Fibroblast of pulmonary artery (primary cell): ENCODE data around the gene SLC35G4.

Experiments
- DNase-seq: peaks from one replicate; pipeline ENCODE4 v3.0.0-alpha.2; 2010; ENCODE audit warnings: low read depth
- H3K4me3 ChIP-seq: replicated peaks from 2 replicates; pipeline ENCODE4 v1.5.1; 2011; ENCODE audit warnings: low read depth, mild to moderate bottlenecking, control low read depth, low read length, moderate library complexity
- TF ChIP-seq, protein P1 (sequence below): IDR thresholded peaks from 2 replicates; pipeline ENCODE4 v1.5.1; 2011; ENCODE audit warnings: mild to moderate bottlenecking, control low read depth, low read length, inconsistent platforms; ENCODE audit errors: missing control alignments

SLC35G4 gene

DNA sequence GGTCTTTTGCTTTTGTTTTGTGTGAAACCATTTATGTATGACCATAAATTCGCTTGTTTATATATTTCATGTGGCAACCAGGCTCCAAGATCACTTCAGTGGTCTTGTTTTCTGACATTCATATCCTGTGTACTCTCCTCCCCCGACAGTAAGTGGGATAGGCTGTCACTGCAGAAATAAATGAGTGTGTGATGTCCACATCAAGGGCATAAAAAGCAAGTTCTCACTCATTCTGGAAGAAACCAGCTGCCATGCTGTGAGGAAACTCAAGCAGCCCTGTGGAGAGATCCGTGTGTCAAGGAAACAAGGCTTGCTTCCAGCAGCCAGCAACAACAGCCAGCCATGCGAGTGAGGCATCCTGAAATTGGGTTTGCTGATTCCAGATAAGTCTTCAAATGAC, 40.4 kb downstream of the SLC35G4 start:
- TF ChIP-seq, protein P1, sequence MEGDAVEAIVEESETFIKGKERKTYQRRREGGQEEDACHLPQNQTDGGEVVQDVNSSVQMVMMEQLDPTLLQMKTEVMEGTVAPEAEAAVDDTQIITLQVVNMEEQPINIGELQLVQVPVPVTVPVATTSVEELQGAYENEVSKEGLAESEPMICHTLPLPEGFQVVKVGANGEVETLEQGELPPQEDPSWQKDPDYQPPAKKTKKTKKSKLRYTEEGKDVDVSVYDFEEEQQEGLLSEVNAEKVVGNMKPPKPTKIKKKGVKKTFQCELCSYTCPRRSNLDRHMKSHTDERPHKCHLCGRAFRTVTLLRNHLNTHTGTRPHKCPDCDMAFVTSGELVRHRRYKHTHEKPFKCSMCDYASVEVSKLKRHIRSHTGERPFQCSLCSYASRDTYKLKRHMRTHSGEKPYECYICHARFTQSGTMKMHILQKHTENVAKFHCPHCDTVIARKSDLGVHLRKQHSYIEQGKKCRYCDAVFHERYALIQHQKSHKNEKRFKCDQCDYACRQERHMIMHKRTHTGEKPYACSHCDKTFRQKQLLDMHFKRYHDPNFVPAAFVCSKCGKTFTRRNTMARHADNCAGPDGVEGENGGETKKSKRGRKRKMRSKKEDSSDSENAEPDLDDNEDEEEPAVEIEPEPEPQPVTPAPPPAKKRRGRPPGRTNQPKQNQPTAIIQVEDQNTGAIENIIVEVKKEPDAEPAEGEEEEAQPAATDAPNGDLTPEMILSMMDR, result no peak
- no peak overlapping the region for H3K4me3 ChIP-seq
- DNase-seq, result no peak

DNA sequence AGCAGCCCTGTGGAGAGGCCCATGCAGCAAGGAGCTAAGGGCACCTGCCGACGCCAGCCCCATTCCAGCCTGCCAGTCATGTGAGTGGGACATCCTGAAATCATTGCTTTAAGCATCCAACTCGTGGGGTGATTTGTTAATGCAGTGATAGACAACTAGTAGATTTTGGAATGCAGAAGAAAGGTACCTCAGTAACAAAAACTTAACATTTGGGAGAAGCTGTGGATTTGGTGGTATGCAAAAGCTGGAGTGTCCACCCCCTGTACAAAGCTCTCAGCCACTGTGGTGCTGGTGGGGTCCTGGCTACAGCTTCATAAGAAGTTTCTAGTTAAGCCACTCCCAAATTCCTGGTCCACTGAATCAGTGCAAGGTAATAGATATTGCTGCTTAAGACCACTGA, 42.5 kb downstream of the SLC35G4 start:
- no peak for DNase-seq
- H3K4me3 ChIP-seq, result no peak overlapping the region
- TF ChIP-seq, protein P1, result no peak

DNA sequence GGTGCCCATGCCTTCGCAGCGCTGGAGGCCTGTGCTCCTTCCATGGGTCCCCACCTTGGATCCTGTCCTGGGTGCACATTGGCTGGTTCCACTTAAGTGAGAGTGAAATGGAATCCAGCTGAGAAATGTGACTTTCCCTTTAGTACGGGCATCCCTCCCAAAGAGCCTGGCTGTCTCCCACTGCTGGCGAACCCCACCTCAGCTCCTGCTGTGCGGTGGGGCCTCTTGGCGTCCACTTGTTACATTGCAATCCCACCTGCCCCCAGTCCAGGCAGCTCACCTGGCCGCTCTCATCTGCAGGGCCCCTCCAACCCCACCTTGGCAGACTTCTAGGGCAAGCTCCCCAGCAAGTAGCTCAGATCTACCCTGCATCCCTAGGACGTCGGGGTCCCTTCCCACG, 44.1 kb downstream of the SLC35G4 start:
- no peak overlapping the region for H3K4me3 ChIP-seq
- TF ChIP-seq, protein P1, result no peak
- no peak for DNase-seq

DNA sequence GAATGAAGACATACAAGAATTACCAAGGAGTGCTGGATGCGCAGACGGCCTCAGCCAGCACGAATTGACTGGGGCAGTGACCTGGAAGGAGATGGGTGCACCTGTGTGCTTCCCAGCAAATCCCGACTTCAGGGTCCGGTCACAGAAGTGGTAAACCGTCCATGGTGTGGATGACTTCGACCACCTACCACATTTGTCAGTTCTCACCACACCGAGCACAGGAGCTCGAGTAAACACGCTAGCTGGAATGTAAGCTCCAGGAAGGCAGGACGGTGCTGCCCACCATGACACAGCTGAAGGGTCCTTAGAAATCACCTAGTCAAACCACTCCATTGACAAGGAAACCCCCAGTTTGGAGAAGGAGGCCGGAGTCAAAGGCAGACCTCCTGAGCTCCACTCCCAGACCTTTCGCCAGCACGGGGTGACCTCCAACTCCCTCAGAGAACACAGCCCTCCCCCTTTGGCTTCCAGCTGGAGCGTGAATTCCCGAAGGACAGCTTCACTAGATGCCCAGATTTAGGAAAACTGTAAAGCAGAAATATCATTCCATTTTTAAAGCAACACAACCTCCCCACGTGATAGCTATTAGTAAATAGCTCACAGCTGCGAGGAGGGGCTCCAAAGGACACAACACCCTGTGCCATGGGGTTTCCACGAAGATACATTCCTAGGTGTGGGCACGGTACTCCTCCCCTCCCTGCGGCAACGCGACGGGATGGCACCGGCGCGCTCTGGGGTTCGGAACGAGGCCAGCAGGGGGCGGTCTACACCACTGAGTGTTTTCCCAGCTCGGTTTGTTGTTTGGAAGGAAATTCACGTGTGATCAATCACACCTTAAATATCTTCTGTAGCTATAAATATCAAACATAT, 45.6 kb downstream of the SLC35G4 start:
- H3K4me3 ChIP-seq, result no peak overlapping the region
- peak; percentile 38 for DNase-seq

DNA sequence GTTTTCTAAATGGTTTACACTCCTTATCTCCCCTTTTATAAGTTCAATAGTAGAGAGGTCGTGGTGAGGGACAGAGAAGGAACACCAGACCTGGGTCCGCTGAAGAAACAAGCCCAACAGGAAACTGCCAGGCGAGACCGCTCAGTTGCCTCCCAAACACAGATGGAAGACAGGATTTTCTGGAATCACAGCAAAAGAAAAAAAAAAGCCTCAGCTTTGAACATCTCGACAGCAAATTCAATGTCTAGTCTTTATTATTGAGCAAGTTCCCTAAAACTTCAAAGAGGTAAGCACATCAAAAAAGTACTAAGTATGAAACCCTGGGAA, 46.2 kb downstream of the SLC35G4 start:
- TF ChIP-seq, protein P1, result no peak
- no peak overlapping the region for H3K4me3 ChIP-seq
- DNase-seq, result no peak

More for the DNA sequence above, 45.6 kb downstream of the SLC35G4 start:
- TF ChIP-seq, protein P1, result peak; percentile 74

DNA sequence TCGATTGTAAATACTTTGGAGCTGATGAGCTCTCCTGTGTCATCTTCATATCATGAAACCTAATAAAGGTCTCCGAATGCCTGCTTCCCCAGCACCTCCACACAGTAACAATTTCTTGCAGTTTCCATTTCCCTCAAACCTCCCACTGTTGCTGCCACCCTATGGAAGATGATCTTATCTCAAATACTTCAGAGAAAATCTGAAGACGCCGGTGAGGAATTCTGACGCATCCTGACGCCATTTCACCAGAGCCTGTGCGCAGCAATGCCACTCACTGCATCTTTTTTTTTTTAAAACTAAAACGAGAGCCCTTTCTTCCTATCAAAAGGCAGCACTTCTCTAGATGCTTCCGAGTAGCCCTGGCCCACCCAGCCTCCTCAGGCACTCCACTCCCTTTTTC, 47.8 kb downstream of the SLC35G4 start:
- H3K4me3 ChIP-seq, result no peak overlapping the region
- no peak for DNase-seq
- TF ChIP-seq, protein P1, result no peak

DNA sequence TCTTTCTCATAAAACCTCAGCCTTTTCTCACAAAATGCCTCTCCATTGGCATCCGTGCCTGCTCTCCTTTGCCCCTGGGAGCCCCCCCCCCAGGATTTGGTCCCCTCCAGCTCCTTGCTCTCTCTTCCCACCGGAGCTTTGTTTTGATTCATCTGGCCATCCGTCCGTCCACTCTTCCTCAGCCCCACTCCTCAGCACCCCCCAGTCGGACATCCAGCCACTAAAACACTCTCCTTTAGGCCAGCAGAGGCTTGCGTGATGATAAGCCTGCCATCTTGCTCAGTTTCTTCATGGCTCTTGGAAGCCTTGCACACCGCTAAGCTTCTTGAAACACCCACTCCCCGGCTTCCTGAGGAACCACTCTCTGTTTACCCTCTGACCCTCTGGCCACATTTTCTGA, 48.2 kb downstream of the SLC35G4 start:
- TF ChIP-seq, protein P1, result no peak
- H3K4me3 ChIP-seq, result no peak overlapping the region
- no peak for DNase-seq
